ENCODE data around the gene RAP1GAP2. TPM values are rescaled to one million over a fixed set of nuclear protein-coding genes. Genes with fewer than 3 reads are reported as not detected.

The RAP1GAP2 gene
- total RNA-seq, 1 donor from 2014 or later: 8.6 TPM

DNA sequence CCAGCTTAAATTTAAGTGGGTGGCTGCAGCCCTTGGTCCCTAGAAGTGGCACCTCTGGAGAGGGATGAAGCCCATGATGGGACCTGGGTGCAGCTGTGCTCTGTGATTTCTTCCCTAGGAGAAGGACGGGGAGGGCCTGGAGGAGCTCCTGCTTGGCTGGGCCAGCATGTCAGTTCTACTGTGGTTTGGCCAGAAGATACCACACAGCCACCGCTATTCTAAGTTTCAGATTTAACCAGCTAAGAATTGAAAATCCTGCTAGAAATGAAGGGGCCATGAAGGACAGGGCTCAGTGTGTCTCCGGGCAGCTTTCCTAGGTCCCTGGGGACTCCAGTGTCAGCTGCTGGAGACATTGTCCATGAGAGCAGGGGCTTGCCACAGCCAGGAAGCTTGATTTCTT, 9.7 kb downstream of the RAP1GAP2 start:
- peaks cover 12% of the 10 kb centered on the region for H3K27me3 ChIP-seq (ENCODE audit: insufficient read depth, low read length)
- H4K20me1 ChIP-seq (ENCODE audit: insufficient read depth, low read length): no peaks in the 10 kb centered on the region
- H3K9ac ChIP-seq (ENCODE audit: low read length): no peak overlapping the region
- H3K4me1 Mint-ChIP-seq (ENCODE audit: low read depth, unreplicated experiment): peaks cover 3% of the 10 kb centered on the region
- H3K27me3 Mint-ChIP-seq (ENCODE audit: low read depth, unreplicated experiment): peaks cover 22% of the 10 kb centered on the region
- no peaks in the 10 kb centered on the region for H3K9me3 ChIP-seq (ENCODE audit: insufficient read depth, low read depth, low read length)
- H2AFZ ChIP-seq (ENCODE audit: low read depth, low read length): no peak overlapping the region
- H3K4me2 ChIP-seq (ENCODE audit: low read length): no peak overlapping the region
- no peak for TF ChIP-seq EZH2 (IDR thresholded peaks at IDR 0.05; ENCODE audit: insufficient read depth, low read length)
- TF ChIP-seq, protein P1, sequence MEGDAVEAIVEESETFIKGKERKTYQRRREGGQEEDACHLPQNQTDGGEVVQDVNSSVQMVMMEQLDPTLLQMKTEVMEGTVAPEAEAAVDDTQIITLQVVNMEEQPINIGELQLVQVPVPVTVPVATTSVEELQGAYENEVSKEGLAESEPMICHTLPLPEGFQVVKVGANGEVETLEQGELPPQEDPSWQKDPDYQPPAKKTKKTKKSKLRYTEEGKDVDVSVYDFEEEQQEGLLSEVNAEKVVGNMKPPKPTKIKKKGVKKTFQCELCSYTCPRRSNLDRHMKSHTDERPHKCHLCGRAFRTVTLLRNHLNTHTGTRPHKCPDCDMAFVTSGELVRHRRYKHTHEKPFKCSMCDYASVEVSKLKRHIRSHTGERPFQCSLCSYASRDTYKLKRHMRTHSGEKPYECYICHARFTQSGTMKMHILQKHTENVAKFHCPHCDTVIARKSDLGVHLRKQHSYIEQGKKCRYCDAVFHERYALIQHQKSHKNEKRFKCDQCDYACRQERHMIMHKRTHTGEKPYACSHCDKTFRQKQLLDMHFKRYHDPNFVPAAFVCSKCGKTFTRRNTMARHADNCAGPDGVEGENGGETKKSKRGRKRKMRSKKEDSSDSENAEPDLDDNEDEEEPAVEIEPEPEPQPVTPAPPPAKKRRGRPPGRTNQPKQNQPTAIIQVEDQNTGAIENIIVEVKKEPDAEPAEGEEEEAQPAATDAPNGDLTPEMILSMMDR (IDR thresholded peaks at IDR 0.05; ENCODE audit: insufficient read depth, low read depth, low read length): no peak
- H3K9me3 Mint-ChIP-seq (ENCODE audit: unreplicated experiment): no peaks in the 10 kb centered on the region
- H3K36me3 ChIP-seq (ENCODE audit: insufficient read depth, low read length): no peaks in the 10 kb centered on the region
- H3K4me1 ChIP-seq (ENCODE audit: insufficient read depth, low read length): no peaks in the 10 kb centered on the region
- no peaks in the 10 kb centered on the region for H3K36me3 Mint-ChIP-seq (ENCODE audit: low read depth, unreplicated experiment)
- no peak overlapping the region for H3K27ac Mint-ChIP-seq (ENCODE audit: unreplicated experiment)
- DNase-seq (ENCODE audit: low read depth) (no peak), FAIRE-seq (no peak)
- no peak overlapping the region for H3K27ac ChIP-seq (ENCODE audit: low read depth, low read length)
- no peaks in the 10 kb centered on the region for H3K79me2 ChIP-seq (ENCODE audit: insufficient read depth, low read length)
- no peak overlapping the region for H3K4me3 ChIP-seq (ENCODE audit: insufficient read depth, low read depth, low read length)
- H3K4me3 Mint-ChIP-seq (ENCODE audit: unreplicated experiment): no peak overlapping the region

DNA sequence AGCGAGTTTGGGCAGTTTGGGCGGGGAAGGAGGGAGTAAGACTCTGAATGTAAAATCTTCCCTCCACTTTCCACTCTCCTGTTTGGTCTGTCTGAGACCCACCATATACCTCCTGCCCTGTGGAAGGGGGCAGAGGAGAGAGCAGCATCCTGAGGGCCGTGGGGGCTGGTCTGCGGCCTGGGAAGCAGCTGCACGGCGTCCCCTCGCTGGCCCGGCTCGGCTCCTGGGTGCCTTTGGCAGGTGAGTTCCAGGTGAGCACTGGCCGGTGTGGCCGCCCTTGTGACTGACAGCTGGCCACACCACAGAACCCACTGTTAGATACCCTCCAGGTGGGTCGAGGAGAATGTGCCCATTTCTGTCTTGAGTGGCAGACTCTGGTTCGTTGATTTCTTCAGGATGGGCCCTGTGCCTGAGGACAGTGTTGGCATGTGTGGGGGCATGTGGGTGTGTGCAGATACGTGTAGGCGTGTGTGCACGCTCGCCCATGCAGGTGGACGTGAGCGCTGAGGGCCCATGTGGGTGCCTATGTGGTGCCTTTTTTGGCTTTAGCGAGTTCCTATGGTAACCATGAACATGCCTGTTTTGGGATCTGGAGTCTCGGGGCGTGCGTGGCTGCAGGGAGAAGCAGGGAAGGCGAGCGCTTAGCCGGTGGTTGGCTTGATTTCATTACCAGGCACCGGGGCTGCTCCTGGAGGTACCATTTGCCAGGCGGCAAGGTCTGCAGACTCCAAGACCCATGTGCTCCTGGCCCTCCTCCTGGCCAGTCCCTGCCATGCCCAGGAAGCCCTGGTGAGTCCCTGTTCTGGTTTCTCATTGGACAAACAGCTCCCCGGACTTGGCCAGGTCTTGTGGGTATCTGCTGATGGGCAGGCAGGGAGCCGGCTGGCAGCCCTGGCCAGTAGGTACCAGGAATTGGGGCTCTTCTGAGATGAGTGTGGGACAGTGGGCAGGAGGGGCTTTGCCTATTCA, 12.4 kb downstream of the RAP1GAP2 start:
- TF ChIP-seq, protein P1 (IDR thresholded peaks at IDR 0.05; ENCODE audit: insufficient read depth, low read depth, low read length): no peak
- no peak for TF ChIP-seq EZH2 (IDR thresholded peaks at IDR 0.05; ENCODE audit: insufficient read depth, low read length)

DNA sequence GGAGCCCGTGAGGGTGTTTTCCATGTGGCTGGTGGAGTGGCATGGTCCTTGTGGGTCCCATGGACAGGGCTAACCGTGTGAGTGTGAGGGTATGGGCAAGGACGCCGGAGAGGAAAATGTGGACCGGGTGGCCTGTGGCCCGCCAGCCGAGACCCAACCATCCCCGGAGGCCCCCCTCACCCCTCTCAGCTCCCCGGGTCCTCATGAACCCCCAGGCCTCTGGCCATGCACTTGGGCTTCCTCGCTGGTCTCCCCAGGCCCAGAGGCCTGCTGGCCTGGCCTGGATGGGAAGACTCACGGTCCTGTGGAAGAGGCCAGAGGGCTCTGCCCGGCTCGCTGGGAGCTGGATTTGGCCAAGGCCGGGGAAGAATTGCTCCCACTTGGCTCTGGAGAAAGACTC, 13.1 kb downstream of the RAP1GAP2 start:
- DNase-seq (ENCODE audit: low read depth) (no peak), FAIRE-seq (no peak)
- H3K4me1 ChIP-seq (ENCODE audit: insufficient read depth, low read length): peaks cover 7% of the 10 kb centered on the region
- no peak overlapping the region for H3K4me2 ChIP-seq (ENCODE audit: low read length)
- H3K79me2 ChIP-seq (ENCODE audit: insufficient read depth, low read length): no peaks in the 10 kb centered on the region
- Mint-ChIP-seq H3K27me3 (ENCODE audit: low read depth, unreplicated experiment) (peaks cover 20% of the 10 kb centered on the region), H3K4me3 (ENCODE audit: unreplicated experiment) (no peak overlapping the region), H3K9me3 (ENCODE audit: unreplicated experiment) (no peaks in the 10 kb centered on the region), H3K4me1 (ENCODE audit: low read depth, unreplicated experiment) (peaks cover 14% of the 10 kb centered on the region), H3K27ac (ENCODE audit: unreplicated experiment) (no peak overlapping the region), H3K36me3 (ENCODE audit: low read depth, unreplicated experiment) (no peaks in the 10 kb centered on the region)
- H3K9me3 ChIP-seq (ENCODE audit: insufficient read depth, low read depth, low read length): no peaks in the 10 kb centered on the region
- TF ChIP-seq EZH2 (IDR thresholded peaks at IDR 0.05; ENCODE audit: insufficient read depth, low read length): no peak
- H3K36me3 ChIP-seq (ENCODE audit: insufficient read depth, low read length): no peaks in the 10 kb centered on the region
- peaks cover 3% of the 10 kb centered on the region for H3K27me3 ChIP-seq (ENCODE audit: insufficient read depth, low read length)
- H3K9ac ChIP-seq (ENCODE audit: low read length): no peak overlapping the region
- H3K4me3 ChIP-seq (ENCODE audit: insufficient read depth, low read depth, low read length): no peak overlapping the region
- H4K20me1 ChIP-seq (ENCODE audit: insufficient read depth, low read length): no peaks in the 10 kb centered on the region
- H2AFZ ChIP-seq (ENCODE audit: low read depth, low read length): no peak overlapping the region
- no peak overlapping the region for H3K27ac ChIP-seq (ENCODE audit: low read depth, low read length)

More for the DNA sequence above, 12.4 kb downstream of the RAP1GAP2 start:
- no peaks in the 10 kb centered on the region for H3K79me2 ChIP-seq (ENCODE audit: insufficient read depth, low read length)
- no peak overlapping the region for H2AFZ ChIP-seq (ENCODE audit: low read depth, low read length)
- no peak overlapping the region for H3K4me2 ChIP-seq (ENCODE audit: low read length)
- H3K9ac ChIP-seq (ENCODE audit: low read length): no peak overlapping the region
- DNase-seq (ENCODE audit: low read depth): no peak
- Mint-ChIP-seq H3K27ac (ENCODE audit: unreplicated experiment) (no peak overlapping the region), H3K4me3 (ENCODE audit: unreplicated experiment) (no peak overlapping the region), H3K4me1 (ENCODE audit: low read depth, unreplicated experiment) (peaks cover 14% of the 10 kb centered on the region), H3K36me3 (ENCODE audit: low read depth, unreplicated experiment) (no peaks in the 10 kb centered on the region), H3K27me3 (ENCODE audit: low read depth, unreplicated experiment) (peaks cover 20% of the 10 kb centered on the region), H3K9me3 (ENCODE audit: unreplicated experiment) (no peaks in the 10 kb centered on the region)
- peaks cover 7% of the 10 kb centered on the region for H3K27me3 ChIP-seq (ENCODE audit: insufficient read depth, low read length)
- H3K27ac ChIP-seq (ENCODE audit: low read depth, low read length): no peak overlapping the region
- no peaks in the 10 kb centered on the region for H4K20me1 ChIP-seq (ENCODE audit: insufficient read depth, low read length)
- no peak overlapping the region for H3K4me3 ChIP-seq (ENCODE audit: insufficient read depth, low read depth, low read length)
- H3K4me1 ChIP-seq (ENCODE audit: insufficient read depth, low read length): peaks cover 7% of the 10 kb centered on the region
- FAIRE-seq: no peak
- H3K36me3 ChIP-seq (ENCODE audit: insufficient read depth, low read length): no peaks in the 10 kb centered on the region
- H3K9me3 ChIP-seq (ENCODE audit: insufficient read depth, low read depth, low read length): no peaks in the 10 kb centered on the region
